CD4-positive, CD25-positive, alpha-beta regulatory T cell (primary cell): Measurements from ENCODE around the gene BANP. TPM values are rescaled to one million over a fixed set of nuclear protein-coding genes. Genes with fewer than 3 reads are reported as not detected.
"Not testable (repeated sequence)": the region's sequence is repeated elsewhere in the genome, so short reads cannot be mapped to it uniquely, and the experiment has no call there.

Experiments
- ATAC-seq, 2 donors: fragments of 150-1000 bp; cut with Tn5 transposase; one replicate each; pipeline ENCODE4 v1.10.0; 2021; ENCODE audit warnings: low read depth in 2 of 2, moderate number of reproducible peaks in 2 of 2, moderate library complexity in 1 of 2
- DNase-seq, 3 donors: peaks; one replicate each; pipeline versions ENCODE4 v3.0.0 to v3.0.0-alpha.2; 2012 to 2022; ENCODE audit warnings: mixed read lengths in 1 of 3
- H3K27ac ChIP-seq: one replicate; pipeline ENCODE4 v1.7.0; 2013; ENCODE audit warnings: mild to moderate bottlenecking, low read length; ENCODE audit not compliant: insufficient read depth, poor library complexity, severe bottlenecking
- H3K27me3 ChIP-seq: one replicate; pipeline ENCODE4 v1.7.0; 2013; ENCODE audit warnings: low read length; ENCODE audit not compliant: control insufficient read depth, insufficient read depth
- H3K36me3 ChIP-seq: one replicate; pipeline ENCODE4 v1.7.0; 2013; ENCODE audit warnings: mild to moderate bottlenecking, low read length, moderate library complexity; ENCODE audit not compliant: control insufficient read depth, insufficient read depth
- H3K4me1 ChIP-seq: 2 replicates; pipeline ENCODE4 v1.7.0; 2013; ENCODE audit warnings: mild to moderate bottlenecking, low read length; ENCODE audit not compliant: insufficient read depth, control insufficient read depth, poor library complexity, severe bottlenecking
- H3K4me3 ChIP-seq: one replicate; pipeline ENCODE4 v1.7.0; 2013; ENCODE audit warnings: low read depth, mild to moderate bottlenecking, low read length, moderate library complexity
- H3K9me3 ChIP-seq, 2 experiments: 1 replicate in 1 of 2; 2 replicates in 1 of 2; pipeline ENCODE4 v1.7.0; 2013; ENCODE audit warnings: low read length in 2 of 2, mild to moderate bottlenecking in 1 of 2, moderate library complexity in 1 of 2; ENCODE audit not compliant: control insufficient read depth in 2 of 2
- H3K27ac Mint-ChIP-seq, 3 donors: one replicate each; pipeline ENCODE4 v1.8.0; 2020 to 2022; ENCODE audit warnings: mild to moderate bottlenecking in 3 of 3, mixed read lengths in 3 of 3, moderate library complexity in 2 of 3
- H3K27me3 Mint-ChIP-seq: one replicate; pipeline ENCODE4 v1.8.0; 2022; ENCODE audit warnings: mild to moderate bottlenecking, mixed read lengths
- H3K36me3 Mint-ChIP-seq: one replicate; pipeline ENCODE4 v1.8.0; 2020; ENCODE audit warnings: mixed read lengths
- H3K4me1 Mint-ChIP-seq, 4 donors: one replicate each; pipeline ENCODE4 v1.8.0; 2020 to 2022; ENCODE audit warnings: mixed read lengths in 4 of 4, mild to moderate bottlenecking in 1 of 4
- H3K4me3 Mint-ChIP-seq, 4 donors: one replicate each; pipeline ENCODE4 v1.8.0; 2020 to 2022; ENCODE audit warnings: mild to moderate bottlenecking in 4 of 4, mixed read lengths in 4 of 4, moderate library complexity in 3 of 4
- H3K9me3 Mint-ChIP-seq, 7 donors: one replicate each; pipeline ENCODE4 v1.8.0; 2020 to 2022; ENCODE audit warnings: mixed read lengths in 7 of 7, mild to moderate bottlenecking in 3 of 7, moderate library complexity in 2 of 7
- polyA plus RNA-seq, 4 donors: library from polyadenylated mRNA; unstranded; fragments of 300-500 nt; fragmentation: Illumina TruSeq; gene quantifications; one replicate each; pipeline ENCODE4 v1.2.3, GENCODE V29; 2021
- total RNA-seq: library from RNA; stranded (reverse); gene quantifications from one replicate; pipeline ENCODE4 v1.2.3, GENCODE V29; 2022

The BANP gene
- total and polyA plus RNA-seq, 5 donors from 2014 or later, result 20.4 to 114 (median 26.6) TPM

- not testable (repeated sequence) for H3K9me3 Mint-ChIP-seq, H3K27ac Mint-ChIP-seq, ATAC-seq, H3K4me3 Mint-ChIP-seq, H3K27me3 ChIP-seq, H3K4me1 Mint-ChIP-seq, DNase-seq, H3K4me3 ChIP-seq, H3K36me3 ChIP-seq, H3K9me3 ChIP-seq, H3K4me1 ChIP-seq, H3K27me3 Mint-ChIP-seq, H3K27ac ChIP-seq, H3K36me3 Mint-ChIP-seq
These were observed 168.9 kb downstream of the BANP start for GRCh38 chr16:88119881-88120751.

DNA sequence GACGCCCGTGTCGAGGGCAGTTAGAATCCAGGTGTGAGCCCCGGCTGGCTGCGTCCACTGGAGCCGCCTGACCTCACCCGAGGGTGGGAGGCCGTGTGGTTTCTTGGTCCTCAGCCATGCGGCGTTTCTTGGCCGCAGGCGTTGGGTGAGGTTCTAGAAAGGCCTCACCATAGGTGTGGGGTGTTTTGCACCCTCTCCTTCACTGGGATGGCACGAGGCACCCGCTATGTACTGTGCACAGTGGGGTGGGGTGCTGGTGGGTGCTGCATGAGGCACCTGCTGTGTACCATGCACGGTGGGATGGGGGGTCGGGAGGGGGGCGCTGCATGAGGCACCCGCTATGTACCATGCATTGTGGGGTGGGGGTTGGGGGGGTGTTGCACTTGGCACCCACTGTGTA is 169.6 kb downstream of the BANP start:
- Histone ChIP-seq H3K27me3 (no peaks in the 10 kb centered on the region), H3K4me1 (no peaks in the 10 kb centered on the region), H3K27ac (no peak overlapping the region), H3K9me3 (no peaks in the 10 kb centered on the region), H3K36me3 (no peaks in the 10 kb centered on the region), H3K4me3 (no peak overlapping the region)
- H3K4me1 Mint-ChIP-seq, result no peaks in the 10 kb centered on the region
- no peak for DNase-seq
- peaks cover 0 to 1% (median 0%) of the 10 kb centered on the region in 7 donors for H3K9me3 Mint-ChIP-seq
- H3K27ac Mint-ChIP-seq, result no peak overlapping the region
- no peaks in the 10 kb centered on the region for H3K36me3 Mint-ChIP-seq
- no peak for ATAC-seq
- no peaks in the 10 kb centered on the region for H3K27me3 Mint-ChIP-seq
- H3K4me3 Mint-ChIP-seq, result no peak overlapping the region

GRCh38 chr16:88121391-88121790 is 170.2 kb downstream of the BANP start:
- H3K4me3 Mint-ChIP-seq, H3K4me3 ChIP-seq, DNase-seq, H3K36me3 Mint-ChIP-seq, H3K36me3 ChIP-seq, ATAC-seq, H3K4me1 ChIP-seq, H3K9me3 ChIP-seq, H3K27ac Mint-ChIP-seq, H3K27me3 ChIP-seq, H3K27me3 Mint-ChIP-seq, H3K27ac ChIP-seq, H3K4me1 Mint-ChIP-seq, H3K9me3 Mint-ChIP-seq: not testable (repeated sequence)

- ATAC-seq (no peak), DNase-seq (no peak)
- no peak overlapping the region for H3K27ac ChIP-seq
- no peaks in the 10 kb centered on the region for H3K36me3 ChIP-seq
- no peaks in the 10 kb centered on the region for H3K27me3 ChIP-seq
- Mint-ChIP-seq H3K27me3 (no peaks in the 10 kb centered on the region), H3K27ac (no peak overlapping the region), H3K4me3 (no peak overlapping the region), H3K9me3 (peaks cover 0 to 1% (median 0%) of the 10 kb centered on the region in 7 donors), H3K4me1 (no peaks in the 10 kb centered on the region), H3K36me3 (no peaks in the 10 kb centered on the region)
- H3K4me1 ChIP-seq, result no peaks in the 10 kb centered on the region
- no peaks in the 10 kb centered on the region for H3K9me3 ChIP-seq
- H3K4me3 ChIP-seq, result no peak overlapping the region
These were observed 170.8 kb downstream of the BANP start for GRCh38 chr16:88121886-88122580.

Other genes with a start within 250 kb of the BANP start
- 104 TPM for gene KLHDC4, start 185.4 kb upstream of the BANP start, total RNA-seq
- gene KLHDC4, start 185.4 kb upstream of the BANP start, polyA plus RNA-seq, result 10 to 100 TPM; 17.0 to 23.0 (median 17.4) TPM
- gene SLC7A5, start 81.9 kb upstream of the BANP start, total RNA-seq, result 111 TPM
- 10 to 100 TPM; 10.3 to 13.3 (median 11.9) TPM for gene SLC7A5, start 81.9 kb upstream of the BANP start, polyA plus RNA-seq
- gene CA5A, start 14.9 kb upstream of the BANP start, total RNA-seq, result not detected
- not detected for gene CA5A, start 14.9 kb upstream of the BANP start, polyA plus RNA-seq